NCI-H1092 treated with DMSO at 0.1 percent for 48 hours (cell line): ENCODE results near the gene PNLDC1.
"Not testable (repeated sequence)": the region's sequence is repeated elsewhere in the genome, so short reads cannot be mapped to it uniquely, and the experiment has no call there.

Source experiments
- DNase-seq: peaks from one replicate; lab custom pipeline; 2025; lab: John Stamatoyannopoulos, UW

Gene PNLDC1

GRCh38 chr6:159778542-159779103, 21.5 kb upstream of the PNLDC1 start:
- DNase-seq, result no peak

GRCh38 chr6:159788276-159788675, 11.8 kb upstream of the PNLDC1 start:
- no peak for DNase-seq

DNA sequence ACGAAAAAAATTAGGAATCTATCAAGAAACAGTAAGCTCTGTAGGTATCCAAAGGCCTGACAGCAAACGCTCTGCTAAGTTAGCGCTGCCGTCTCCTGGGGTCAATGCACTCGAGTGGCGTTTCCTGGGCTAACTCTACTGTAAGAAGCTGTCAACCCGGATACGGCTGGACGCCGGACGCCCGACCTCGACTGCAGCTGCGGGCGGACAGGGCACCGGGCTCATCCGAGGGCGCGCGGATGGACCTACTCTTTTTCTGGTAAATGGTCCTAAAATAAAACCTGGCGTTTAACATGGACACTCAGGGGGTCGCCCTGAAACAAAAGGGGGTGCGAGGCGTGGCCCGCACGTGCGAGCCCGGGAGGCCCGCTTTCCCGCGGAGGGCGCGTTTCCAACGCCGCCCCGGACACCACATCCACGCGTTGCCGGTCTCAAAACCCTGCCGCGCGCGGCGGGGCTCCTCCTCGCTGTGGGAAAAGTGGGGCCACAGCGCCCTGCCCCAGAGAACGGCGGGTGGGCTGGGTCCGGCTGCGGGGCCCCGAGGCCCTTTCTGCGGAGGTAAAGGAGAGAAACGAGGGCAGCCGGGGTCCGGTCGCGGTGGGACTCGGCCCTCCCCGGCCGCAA, 11.2 kb upstream of the PNLDC1 start:
- DNase-seq, result peak; percentile 37

DNA sequence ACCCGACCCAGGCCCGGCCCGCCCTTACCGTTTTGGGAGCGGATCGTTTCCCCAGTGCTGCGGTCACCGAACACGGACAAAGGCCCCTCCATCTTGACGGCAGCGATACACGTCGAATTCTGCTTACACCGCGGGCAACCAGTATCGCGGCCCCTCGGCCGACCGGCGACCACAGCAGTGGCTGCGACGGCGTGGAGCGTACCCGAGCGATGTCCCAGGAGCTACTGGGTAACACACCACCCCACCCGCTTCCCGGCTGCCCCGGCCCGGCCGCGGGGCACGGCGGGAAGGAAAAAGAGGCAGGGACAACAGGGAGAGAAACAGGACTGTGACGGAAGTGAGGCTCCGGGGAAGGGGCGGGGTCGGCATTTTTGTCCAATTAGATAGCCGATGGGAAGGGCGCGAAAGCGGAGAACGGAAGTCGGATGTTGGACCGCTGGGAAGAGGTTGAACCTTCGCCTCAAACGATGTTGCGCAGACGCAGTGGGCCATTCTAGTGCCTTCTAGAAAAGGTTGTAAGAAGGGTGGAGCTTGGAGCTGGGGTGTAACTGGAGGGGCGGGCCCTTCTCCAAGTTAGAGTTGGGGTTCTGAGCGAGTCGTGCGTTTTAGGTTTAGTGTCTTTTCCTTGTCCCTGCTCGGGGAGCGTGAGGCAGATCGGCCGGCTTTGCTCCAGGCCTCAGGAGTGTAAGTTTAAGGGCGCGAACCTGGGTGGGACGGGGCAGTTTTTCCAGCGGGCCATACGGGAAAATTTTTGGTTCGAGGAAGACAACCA, 10.5 kb upstream of the PNLDC1 start, which contains the start of gene TCP1:
TSS of gene TCP1 (minus strand) at position 226 of the 772 bp plus-strand sequence. CDS start at position 92, 134 bp downstream.
- peak; percentile 100 for DNase-seq

GRCh38 chr6:159790149-159790955, 9.7 kb upstream of the PNLDC1 start, which contains the start of gene MRPL18:
Gene MRPL18 (plus strand): TSS chr6:159790467. CDS start chr6:159790588, 121 bp downstream.
- DNase-seq, result peak; percentile 100

- DNase-seq, result peak; percentile 41
Measured at GRCh38 chr6:159790956-159791598, 9.0 kb upstream of the PNLDC1 start.

- DNase-seq, result not testable (repeated sequence)
Measured at GRCh38 chr6:159794976-159795375, 5.1 kb upstream of the PNLDC1 start.

DNA sequence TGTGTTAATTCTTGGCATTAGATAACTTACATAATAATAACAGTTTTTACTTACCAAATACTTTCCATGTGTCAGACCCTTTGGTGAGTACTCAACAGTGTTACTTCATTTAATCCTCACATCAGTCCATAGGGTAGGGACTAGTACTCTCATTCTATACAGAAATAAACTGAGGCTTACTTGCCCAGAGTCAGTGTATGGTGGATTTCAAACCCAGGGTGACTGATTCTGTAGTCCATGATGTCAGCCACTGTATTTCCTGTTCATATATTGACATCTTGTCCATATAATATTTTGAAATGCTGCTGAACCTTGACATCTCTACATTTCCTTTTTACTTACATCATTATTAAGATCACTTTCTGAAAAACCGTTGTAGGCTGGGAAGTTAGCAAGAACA, 2.5 kb upstream of the PNLDC1 start:
- no peak for DNase-seq

- no peak for DNase-seq
Measured at GRCh38 chr6:159801935-159802334, 1.9 kb downstream of the PNLDC1 start.

GRCh38 chr6:159804504-159804903, 4.4 kb downstream of the PNLDC1 start:
- DNase-seq, result no peak

DNA sequence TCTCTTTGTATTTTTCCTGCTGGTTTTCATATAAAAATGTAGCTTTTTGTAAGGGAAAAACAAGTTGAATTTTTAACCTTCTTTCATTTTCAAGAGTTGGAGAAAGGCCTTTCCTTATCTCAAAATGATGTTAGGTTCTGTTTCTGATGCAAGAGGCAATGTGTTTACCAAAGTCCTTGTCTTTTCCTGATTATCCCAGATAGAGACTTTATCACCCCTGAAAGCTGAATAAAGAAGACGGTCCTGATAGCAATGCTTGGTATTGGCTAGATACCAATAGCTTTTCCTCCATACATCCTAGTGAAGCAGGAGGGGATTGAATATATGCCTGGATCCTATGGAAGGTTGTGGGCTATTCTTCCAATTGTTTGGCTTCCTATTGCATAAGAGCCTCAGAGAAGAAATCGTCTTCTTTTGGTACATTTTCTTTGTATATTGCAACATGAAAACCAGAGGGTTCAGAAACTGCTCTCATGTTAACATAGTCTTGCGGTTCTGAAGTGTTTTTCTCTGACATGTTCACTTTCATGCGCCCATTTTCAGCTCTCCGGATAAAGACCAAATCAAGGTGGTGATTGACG, 5.5 kb downstream of the PNLDC1 start:
- no peak for DNase-seq

DNA sequence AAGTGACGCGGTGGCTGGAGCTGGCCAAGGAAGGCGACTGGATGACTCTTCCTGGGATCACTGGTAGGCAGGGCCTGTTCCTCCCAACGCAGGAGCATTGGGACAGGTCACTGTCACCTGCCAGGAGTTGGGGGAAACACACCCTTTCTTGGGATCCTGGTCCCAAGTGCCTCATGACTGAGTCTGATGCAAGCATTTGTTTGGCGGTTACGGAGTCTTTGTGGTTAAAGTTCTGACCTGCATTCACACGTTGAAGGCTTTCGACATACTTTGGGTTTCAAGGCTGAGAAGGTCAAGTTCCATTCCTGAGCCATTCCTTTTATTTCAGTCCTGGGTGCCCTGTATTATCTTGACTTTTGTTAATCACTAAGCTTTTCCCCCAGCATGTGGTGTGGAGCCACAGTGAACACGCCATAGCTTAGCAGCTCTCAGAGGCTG, 6.0 kb downstream of the PNLDC1 start:
- no peak for DNase-seq

DNA sequence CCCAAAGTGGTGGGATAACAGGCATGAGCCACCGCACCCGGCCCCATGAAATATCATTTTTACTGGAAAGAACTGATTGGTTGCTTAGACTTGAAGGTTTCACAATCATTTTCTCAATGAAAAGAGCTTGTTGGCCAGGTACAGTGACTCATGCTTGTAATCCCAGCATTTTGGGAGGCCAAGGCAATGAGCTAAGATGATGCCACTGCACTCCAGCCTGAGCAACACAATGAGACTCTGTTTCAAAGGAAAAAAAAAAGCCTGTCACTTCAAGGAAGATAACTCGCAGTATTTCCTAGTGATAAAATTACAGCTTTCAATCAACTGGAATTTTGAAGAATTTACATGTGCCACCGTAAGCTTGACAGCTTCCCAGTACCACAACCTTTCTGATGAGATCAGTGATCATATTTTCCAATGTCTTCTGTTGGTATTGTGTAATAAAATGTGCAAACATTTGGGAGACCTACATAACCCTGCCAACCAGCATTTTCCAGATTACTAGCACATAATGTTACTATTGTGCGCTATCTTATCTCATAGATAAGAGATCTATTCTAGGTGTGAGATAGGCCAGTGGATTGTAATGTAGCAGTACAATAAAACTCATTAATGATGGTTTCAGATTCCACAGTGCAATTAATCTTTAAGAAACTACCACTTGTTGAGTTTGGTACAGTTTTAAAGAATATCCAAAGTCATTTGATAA, 7.2 kb downstream of the PNLDC1 start:
- DNase-seq, result no peak

DNA sequence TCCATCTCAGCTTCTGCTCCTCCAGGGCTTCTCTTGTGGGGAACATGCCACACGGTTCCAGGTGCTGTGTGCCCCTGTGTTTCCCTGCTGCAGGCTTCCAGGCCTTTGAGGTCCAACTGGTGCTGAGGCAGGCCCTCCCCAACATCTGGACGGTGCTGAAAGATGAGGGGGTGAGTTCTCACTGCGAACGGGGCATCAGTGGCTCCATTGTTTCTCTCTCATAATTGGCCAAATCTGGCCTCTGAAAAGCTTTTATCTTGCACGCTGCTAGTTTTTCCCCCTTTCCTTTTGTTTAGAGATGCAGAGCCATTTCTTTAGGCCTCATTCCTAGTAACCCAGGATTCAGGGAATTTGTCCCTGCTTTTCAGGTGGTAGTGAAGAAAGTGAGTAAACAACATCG, 8.6 kb downstream of the PNLDC1 start:
- DNase-seq, result no peak

DNA sequence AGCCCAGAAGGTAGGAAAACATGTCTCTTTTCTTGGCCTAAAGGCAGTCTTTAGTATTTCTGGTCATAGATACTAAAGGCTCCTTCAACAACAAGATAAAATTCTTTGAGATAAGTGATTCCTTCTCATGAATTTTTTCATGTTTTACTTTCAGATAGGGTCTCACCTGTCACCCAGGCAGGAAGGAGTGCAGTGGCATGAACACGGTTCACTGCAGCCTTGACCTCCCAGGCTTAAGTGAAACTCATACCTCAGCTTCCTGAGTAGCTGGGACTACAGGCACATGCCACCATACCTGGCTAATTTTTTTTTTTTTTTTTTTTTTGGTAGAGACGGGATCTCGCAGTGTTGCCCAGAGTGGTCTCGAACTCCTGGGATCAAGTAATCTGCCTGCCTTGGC, 9.1 kb downstream of the PNLDC1 start:
- no peak for DNase-seq

GRCh38 chr6:159813781-159814180, 13.7 kb downstream of the PNLDC1 start:
- DNase-seq, result no peak

- DNase-seq, result no peak
Measured at GRCh38 chr6:159815410-159815809, 15.3 kb downstream of the PNLDC1 start.

DNA sequence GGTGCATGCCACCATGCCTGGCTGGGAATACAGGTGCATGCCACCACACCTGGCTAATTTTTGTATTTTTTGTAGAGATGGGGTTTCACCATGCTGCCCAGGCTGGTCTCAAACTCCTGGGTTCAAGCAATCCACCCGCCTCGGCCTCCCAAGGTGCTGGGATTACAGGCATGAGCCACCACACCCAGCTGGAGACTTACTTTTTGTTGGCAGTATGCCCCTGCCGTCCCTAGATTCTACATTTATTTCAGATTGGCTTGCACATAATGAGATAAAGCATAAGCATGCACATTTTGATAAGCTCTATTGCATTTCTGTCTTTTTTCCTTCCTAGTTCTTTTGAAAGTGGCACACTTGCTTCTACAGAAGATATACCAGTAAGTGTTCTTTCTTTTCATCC, 16.7 kb downstream of the PNLDC1 start:
- DNase-seq, result not testable (repeated sequence)

DNA sequence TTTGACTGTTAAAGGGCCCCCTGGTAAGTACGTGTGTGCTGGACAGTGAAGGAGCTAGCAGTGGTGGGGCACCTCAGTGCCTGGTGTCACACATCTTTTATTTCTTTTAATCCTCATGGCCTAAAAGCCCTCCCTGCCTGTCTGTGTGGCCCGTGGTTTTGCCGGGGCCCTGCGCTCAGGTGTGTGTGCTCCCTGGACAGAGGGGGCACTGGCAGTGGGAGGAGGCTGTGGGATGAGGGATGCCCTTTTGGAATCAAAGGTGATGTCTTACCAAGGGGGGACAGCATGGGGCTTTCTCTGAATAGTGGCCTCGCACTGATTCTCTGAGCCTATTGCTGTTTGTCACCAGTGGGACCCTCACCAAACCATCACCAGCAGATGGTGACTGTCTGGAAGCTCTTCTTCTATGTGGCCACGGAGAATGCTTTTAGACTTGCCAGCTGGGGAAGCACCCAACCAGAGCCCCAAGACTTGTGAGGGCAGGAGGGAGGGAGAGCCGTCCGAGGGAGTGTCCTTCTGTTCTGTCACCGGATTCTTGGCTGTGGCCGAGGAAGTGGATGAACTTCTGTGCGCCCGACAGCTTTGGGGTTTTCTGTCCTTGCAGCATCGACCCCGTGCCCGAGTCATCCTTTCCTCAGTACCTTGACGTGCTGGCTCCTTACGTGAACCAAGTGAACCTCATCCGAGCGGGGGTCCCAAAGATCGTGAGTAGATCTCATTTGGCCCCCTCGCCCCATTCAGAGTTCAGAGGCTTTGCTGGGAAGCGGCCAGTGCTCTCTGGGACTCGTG, 18.1 kb downstream of the PNLDC1 start:
- no peak for DNase-seq

DNA sequence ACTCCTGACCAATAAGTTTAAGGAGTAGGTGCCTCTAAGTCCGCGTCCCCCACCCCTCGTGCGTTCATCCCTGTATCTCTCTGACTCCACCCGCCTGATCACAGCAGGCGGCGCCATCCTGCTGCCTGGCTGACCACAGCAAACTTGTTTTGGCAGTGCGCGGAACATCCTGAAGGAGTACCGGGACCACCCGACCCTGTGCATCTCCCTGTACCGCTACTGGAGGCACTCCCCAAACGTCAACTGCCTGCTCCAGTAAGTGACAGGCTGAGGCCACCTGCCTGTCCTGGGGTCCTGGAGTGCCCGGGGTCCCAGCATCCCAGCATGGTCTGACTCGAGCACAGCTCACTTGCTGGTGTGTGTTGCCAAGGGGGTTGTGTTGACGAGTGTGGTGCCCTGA, 19.0 kb downstream of the PNLDC1 start:
- no peak for DNase-seq
